ENCODE results near the gene MEF2B. TPM values are rescaled to one million over a fixed set of nuclear protein-coding genes. Genes with fewer than 3 reads are reported as not detected.

The MEF2B gene
- total RNA-seq, 6 experiments from 2014 or later: 0.24 to 2.1 (median 0.97) TPM; not detected in 2

GRCh38 chr19:19123386-19123785, 46.7 kb downstream of the MEF2B start:
- Histone ChIP-seq H3K27ac (no peak overlapping the region), H3K4me3 (no peak overlapping the region), H3K4me1 (no peaks in the 10 kb centered on the region), H3K27me3 (no peaks in the 10 kb centered on the region), H3K36me3 (peaks cover 0 to 7% (median 0%) of the 10 kb centered on the region in 4 donors), H3K9me3 (no peaks in the 10 kb centered on the region)
- intact Hi-C loops (cut with DNase I): no loop called here
- no peak for ATAC-seq
- TF ChIP-seq CTCF (IDR thresholded peaks at IDR 0.05) (no peak), POLR2A (IDR thresholded peaks at IDR 0.05) (no peak)
- no peak for DNase-seq

- 73% methylated on average over 1 of the region's 1 CpG for WGBS (ENCODE audit: insufficient coverage, low coverage, low lambda C conversion rate, missing lambda C conversion rate)
- no peak for TF ChIP-seq CTCF (IDR thresholded peaks at IDR 0.05)
- no peak for TF ChIP-seq POLR2A (IDR thresholded peaks at IDR 0.05)
- no peak for ATAC-seq
- Histone ChIP-seq H3K27ac (no peak overlapping the region), H3K4me3 (no peak overlapping the region), H3K9me3 (no peaks in the 10 kb centered on the region), H3K36me3 (peaks cover 0 to 7% (median 0%) of the 10 kb centered on the region in 4 donors), H3K4me1 (no peaks in the 10 kb centered on the region), H3K27me3 (no peaks in the 10 kb centered on the region)
- no peak for DNase-seq
- intact Hi-C loops (cut with DNase I): no loop called here
These were observed 47.2 kb downstream of the MEF2B start for GRCh38 chr19:19122902-19123301.

- Histone ChIP-seq H3K9me3 (no peaks in the 10 kb centered on the region), H3K4me1 (no peaks in the 10 kb centered on the region), H3K4me3 (no peak overlapping the region), H3K36me3 (peaks cover 0 to 7% (median 0%) of the 10 kb centered on the region in 4 donors), H3K27ac (no peak overlapping the region), H3K27me3 (no peaks in the 10 kb centered on the region)
- WGBS (ENCODE audit: insufficient coverage, low coverage, low lambda C conversion rate, missing lambda C conversion rate): 90% methylated on average over 2 of the region's 10 CpGs
- ATAC-seq: peak in 1 of 4 donors; percentile 30
- TF ChIP-seq POLR2A (IDR thresholded peaks at IDR 0.05): no peak
- TF ChIP-seq CTCF (IDR thresholded peaks at IDR 0.05): no peak
- DNase-seq: no peak
- intact Hi-C loops (cut with DNase I): no loop called here
These were observed 48.7 kb downstream of the MEF2B start for GRCh38 chr19:19121371-19121770.

GRCh38 chr19:19120308-19121231, 49.5 kb downstream of the MEF2B start:
- 52% methylated on average over 8 of the region's 39 CpGs for WGBS (ENCODE audit: insufficient coverage, low coverage, low lambda C conversion rate, missing lambda C conversion rate)
- H3K9me3 ChIP-seq: no peaks in the 10 kb centered on the region
- peaks cover 0 to 7% (median 0%) of the 10 kb centered on the region in 4 donors for H3K36me3 ChIP-seq
- intact Hi-C loops (cut with DNase I): no loop called here
- no peak overlapping the region for H3K27ac ChIP-seq
- peak; percentile 62 to 88 (median 74) for ATAC-seq
- no peaks in the 10 kb centered on the region for H3K4me1 ChIP-seq
- TF ChIP-seq POLR2A (IDR thresholded peaks at IDR 0.05) (no peak), CTCF (IDR thresholded peaks at IDR 0.05) (no peak)
- no peaks in the 10 kb centered on the region for H3K27me3 ChIP-seq
- peak; percentile 38 to 82 (median 60) for DNase-seq
- no peak overlapping the region for H3K4me3 ChIP-seq

All from right lobe of liver (tissue), 6 donors.